GM10266 (cell line): ENCODE data around the gene PLPP2.

Source experiments
- DNase-seq: peaks from one replicate; pipeline ENCODE4 v3.0.0; 2012; ENCODE audit errors: extremely low spot score
- TF ChIP-seq, protein P1 (sequence below): IDR thresholded peaks from 2 replicates; pipeline ENCODE4 v1.5.1; 2012; ENCODE audit warnings: mild to moderate bottlenecking, low read depth; ENCODE audit not compliant: control insufficient read depth, insufficient read depth; ENCODE audit errors: missing control alignments

The PLPP2 gene

DNA sequence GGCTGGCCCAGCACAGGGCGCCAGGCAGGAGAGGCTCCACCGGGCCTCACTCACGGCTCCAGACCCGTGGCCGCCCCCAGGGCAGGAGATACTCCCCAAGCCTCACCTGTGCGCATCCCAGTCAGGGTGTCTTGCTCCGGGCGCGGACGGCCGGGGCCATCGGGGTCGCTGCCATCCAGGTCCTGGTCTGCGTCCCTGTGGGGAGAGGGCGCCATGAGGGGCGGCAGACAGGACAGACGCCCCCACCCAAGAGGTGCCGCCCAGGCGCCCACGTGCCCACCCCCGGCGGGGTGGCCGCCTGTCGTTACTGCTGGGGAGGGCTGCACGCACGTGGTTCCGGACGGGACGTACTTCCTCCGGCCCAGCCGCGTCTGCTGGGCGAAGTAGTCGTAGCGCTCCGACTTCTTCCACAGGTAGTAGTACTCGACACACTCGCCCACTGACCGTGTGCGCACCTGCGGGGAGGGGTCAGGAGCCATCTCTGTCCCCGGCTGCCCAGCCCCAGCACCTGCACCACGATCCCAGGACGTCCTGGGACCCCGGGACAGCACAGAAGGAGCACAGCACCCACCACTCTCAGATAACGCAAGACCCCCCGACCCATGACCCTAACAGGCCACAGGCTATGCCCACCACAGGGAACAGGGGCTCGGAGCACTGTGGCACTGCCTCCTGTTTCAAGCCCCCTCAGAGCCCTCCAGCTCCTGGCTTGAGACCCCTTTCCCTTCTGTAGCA, 17.4 kb upstream of the PLPP2 start:
- TF ChIP-seq, protein P1, sequence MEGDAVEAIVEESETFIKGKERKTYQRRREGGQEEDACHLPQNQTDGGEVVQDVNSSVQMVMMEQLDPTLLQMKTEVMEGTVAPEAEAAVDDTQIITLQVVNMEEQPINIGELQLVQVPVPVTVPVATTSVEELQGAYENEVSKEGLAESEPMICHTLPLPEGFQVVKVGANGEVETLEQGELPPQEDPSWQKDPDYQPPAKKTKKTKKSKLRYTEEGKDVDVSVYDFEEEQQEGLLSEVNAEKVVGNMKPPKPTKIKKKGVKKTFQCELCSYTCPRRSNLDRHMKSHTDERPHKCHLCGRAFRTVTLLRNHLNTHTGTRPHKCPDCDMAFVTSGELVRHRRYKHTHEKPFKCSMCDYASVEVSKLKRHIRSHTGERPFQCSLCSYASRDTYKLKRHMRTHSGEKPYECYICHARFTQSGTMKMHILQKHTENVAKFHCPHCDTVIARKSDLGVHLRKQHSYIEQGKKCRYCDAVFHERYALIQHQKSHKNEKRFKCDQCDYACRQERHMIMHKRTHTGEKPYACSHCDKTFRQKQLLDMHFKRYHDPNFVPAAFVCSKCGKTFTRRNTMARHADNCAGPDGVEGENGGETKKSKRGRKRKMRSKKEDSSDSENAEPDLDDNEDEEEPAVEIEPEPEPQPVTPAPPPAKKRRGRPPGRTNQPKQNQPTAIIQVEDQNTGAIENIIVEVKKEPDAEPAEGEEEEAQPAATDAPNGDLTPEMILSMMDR = no peak
- no peak for DNase-seq

- DNase-seq = no peak
- TF ChIP-seq, protein P1 = no peak
These were observed 16.7 kb upstream of the PLPP2 start for GRCh38 chr19:307793-308420.

- DNase-seq = no peak
- TF ChIP-seq, protein P1 = no peak
These were observed 15.9 kb upstream of the PLPP2 start for GRCh38 chr19:307111-307531.

- TF ChIP-seq, protein P1 = no peak
- DNase-seq = no peak
These were observed 15.1 kb upstream of the PLPP2 start for GRCh38 chr19:306151-306900.

GRCh38 chr19:305240-306150, 14.3 kb upstream of the PLPP2 start:
- TF ChIP-seq, protein P1 = no peak
- DNase-seq = no peak

GRCh38 chr19:296476-297225, 5.4 kb upstream of the PLPP2 start:
- DNase-seq = no peak
- TF ChIP-seq, protein P1 = no peak
